Thoracic aorta (tissue), 2 donors: ENCODE results near the gene SOX1. TPM values are rescaled to one million over a fixed set of nuclear protein-coding genes. Genes with fewer than 3 reads are reported as not detected.

Experiments
- ATAC-seq: fragments of 150-250 bp; one replicate; pipeline ENCODE4 v1.8.0; 2017; ENCODE audit warnings: low read depth; ENCODE audit not compliant: insufficient number of reproducible peaks, low FRiP score
- DNase-seq: peaks from one replicate; pipeline ENCODE4 v3.0.0-alpha.2; 2020; ENCODE audit warnings: low spot score
- H3K27ac ChIP-seq, 2 donors: fragments of 200-600 bp; sonication (generic); 1 replicate in 1 of 2; 2 replicates in 1 of 2; pipeline ENCODE4 v1.5.1; 2016; ENCODE audit warnings: mild to moderate bottlenecking in 2 of 2, moderate library complexity in 2 of 2
- H3K27me3 ChIP-seq: fragments of 200-600 bp; sonication (generic); replicated peaks from 2 replicates; pipeline ENCODE4 v1.6.0; 2016; ENCODE audit warnings: mild to moderate bottlenecking; ENCODE audit not compliant: insufficient read depth
- H3K36me3 ChIP-seq: fragments of 200-600 bp; sonication (generic); one replicate; pipeline ENCODE4 v1.5.1; 2016
- H3K4me1 ChIP-seq, 2 donors: fragments of 200-600 bp; sonication (generic); 1 replicate in 1 of 2; 2 replicates in 1 of 2; pipeline versions ENCODE4 v1.5.1 to v1.6.0; 2016; ENCODE audit warnings: low read depth in 2 of 2, mild to moderate bottlenecking in 1 of 2; ENCODE audit not compliant: control insufficient read depth in 1 of 2
- H3K4me3 ChIP-seq: fragments of 200-600 bp; sonication (generic); 2 replicates; pipeline ENCODE4 v1.5.1; 2016; ENCODE audit warnings: mild to moderate bottlenecking
- H3K9me3 ChIP-seq: fragments of 200-600 bp; sonication (generic); 2 replicates; pipeline ENCODE4 v1.5.1; 2016
- total RNA-seq, 2 donors: library from RNA; depleted of rRNA; stranded (reverse); fragments of >200 nt; gene quantifications; one replicate each; pipeline versions ENCODE4 v1.1.0 to v1.2.3, GENCODE V29; 2016
- TF ChIP-seq, protein P1 (sequence below): fragments of 200-600 bp; sonication (generic); IDR thresholded peaks from one replicate; pipeline ENCODE4 v1.5.1; 2019; ENCODE audit warnings: antibody characterized with exemption

The SOX1 gene
- not detected for total RNA-seq

DNA sequence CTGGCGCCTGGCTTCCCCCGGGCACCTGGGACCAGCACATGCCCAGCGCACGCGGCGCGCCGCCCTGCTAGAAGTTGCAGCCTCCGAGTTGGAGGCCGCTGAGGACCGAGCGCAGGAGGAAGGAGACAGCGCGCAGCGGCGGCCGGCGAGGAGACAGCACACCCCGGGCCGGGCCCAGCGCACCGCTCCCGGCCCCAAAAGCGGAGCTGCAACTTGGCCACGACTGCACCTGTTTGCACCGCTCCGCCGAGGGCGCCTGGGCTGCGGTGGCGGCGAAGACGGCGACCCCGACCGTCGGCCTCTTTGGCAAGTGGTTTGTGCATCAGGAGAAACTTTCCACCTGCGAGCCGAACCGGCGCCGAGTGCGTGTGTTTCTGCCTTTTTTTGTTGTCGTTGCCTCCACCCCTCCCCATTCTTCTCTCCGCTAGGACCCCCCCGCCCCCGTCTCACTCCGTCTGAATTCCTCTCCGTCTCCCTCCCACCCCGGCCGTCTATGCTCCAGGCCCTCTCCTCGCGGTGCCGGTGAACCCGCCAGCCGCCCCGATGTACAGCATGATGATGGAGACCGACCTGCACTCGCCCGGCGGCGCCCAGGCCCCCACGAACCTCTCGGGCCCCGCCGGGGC is at the start of gene SOX1:
TSS of gene SOX1 (plus strand) at position 34 of the 626 bp plus-strand sequence. CDS start at position 544, 510 bp downstream.
- DNase-seq (no peak), ATAC-seq (no peak)
- Histone ChIP-seq H3K4me3 (peak within 1 kb of the TSS; percentile 56), H3K27ac (no peak within 1 kb of the TSS), H3K36me3 (no peaks in the 10 kb centered on the region), H3K27me3 (peaks cover 8% of the 10 kb centered on the region), H3K4me1 (peaks cover 0 to 6% of the 10 kb centered on the region in 2 donors), H3K9me3 (no peaks in the 10 kb centered on the region)
- TF ChIP-seq, protein P1, sequence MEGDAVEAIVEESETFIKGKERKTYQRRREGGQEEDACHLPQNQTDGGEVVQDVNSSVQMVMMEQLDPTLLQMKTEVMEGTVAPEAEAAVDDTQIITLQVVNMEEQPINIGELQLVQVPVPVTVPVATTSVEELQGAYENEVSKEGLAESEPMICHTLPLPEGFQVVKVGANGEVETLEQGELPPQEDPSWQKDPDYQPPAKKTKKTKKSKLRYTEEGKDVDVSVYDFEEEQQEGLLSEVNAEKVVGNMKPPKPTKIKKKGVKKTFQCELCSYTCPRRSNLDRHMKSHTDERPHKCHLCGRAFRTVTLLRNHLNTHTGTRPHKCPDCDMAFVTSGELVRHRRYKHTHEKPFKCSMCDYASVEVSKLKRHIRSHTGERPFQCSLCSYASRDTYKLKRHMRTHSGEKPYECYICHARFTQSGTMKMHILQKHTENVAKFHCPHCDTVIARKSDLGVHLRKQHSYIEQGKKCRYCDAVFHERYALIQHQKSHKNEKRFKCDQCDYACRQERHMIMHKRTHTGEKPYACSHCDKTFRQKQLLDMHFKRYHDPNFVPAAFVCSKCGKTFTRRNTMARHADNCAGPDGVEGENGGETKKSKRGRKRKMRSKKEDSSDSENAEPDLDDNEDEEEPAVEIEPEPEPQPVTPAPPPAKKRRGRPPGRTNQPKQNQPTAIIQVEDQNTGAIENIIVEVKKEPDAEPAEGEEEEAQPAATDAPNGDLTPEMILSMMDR = no peak

DNA sequence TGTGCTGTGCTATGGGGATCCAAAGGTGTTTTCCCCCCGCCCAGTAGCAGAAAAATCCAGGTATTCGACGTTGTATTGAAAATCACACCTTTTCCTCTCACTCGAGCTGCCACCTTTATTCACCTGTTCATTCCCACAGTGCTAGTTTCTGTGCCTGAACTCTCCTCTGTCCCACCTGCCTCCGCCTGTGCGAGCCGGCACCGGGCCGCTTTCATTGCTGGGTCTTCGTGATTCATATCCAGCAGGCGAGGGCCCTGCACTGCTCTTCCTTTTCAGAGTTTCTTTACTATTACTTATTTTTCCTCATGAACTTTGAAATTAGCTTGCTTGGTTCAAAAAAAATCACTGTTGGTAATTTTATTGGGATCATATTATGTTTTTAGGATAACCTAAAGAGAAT is 42.4 kb upstream of the SOX1 start:
- Histone ChIP-seq H3K4me3 (no peak overlapping the region), H3K36me3 (no peaks in the 10 kb centered on the region), H3K9me3 (peaks cover 9% of the 10 kb centered on the region), H3K27me3 (no peaks in the 10 kb centered on the region), H3K4me1 (no peaks in the 10 kb centered on the region), H3K27ac (no peak overlapping the region)
- TF ChIP-seq, protein P1 = no peak
- ATAC-seq = no peak
- DNase-seq = no peak

DNA sequence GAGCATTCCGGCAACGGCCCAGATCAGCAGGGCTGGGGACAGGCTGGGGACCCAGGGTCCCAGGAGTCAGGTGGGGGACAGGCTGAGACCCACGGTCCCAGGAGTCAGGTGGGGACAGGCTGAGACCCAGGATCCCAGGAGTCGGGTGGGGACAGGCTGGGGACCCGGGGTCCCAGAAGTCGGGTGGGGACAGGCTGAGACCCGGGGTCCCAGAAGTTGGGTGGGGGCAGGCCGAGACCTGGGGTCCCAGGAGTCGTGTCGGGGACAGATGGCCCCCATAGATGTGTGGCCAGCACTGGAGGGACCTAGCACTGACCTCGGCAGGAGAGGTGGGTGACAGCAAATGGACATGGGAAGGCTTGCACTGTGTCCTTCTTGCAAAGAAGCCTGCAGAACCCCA is 39.7 kb upstream of the SOX1 start:
- Histone ChIP-seq H3K27me3 (no peaks in the 10 kb centered on the region), H3K4me1 (no peaks in the 10 kb centered on the region), H3K36me3 (no peaks in the 10 kb centered on the region), H3K4me3 (no peak overlapping the region), H3K27ac (no peak overlapping the region), H3K9me3 (no peaks in the 10 kb centered on the region)
- TF ChIP-seq, protein P1 = no peak
- DNase-seq (no peak), ATAC-seq (no peak)

DNA sequence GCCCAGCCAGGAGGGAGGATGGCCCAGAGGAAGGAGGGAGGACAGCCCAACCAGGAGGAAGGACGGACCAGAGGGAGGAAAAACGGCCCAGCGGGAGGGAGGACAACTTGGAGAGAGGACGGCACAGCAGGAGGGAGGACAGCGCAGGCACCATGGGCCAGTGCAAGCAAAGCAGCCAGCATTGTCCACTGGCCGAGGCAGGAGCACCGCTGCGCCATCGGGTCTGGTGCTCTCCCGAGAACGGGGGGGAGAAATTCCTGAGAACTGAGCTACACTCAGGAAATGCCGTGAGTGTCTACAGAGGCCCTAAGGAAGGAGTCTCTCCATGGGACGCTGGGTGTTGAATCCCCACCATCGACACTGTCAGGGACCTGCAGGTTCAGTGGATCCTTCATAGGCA is 38.5 kb upstream of the SOX1 start:
- Histone ChIP-seq H3K36me3 (no peaks in the 10 kb centered on the region), H3K27ac (no peak overlapping the region), H3K27me3 (no peaks in the 10 kb centered on the region), H3K4me1 (no peaks in the 10 kb centered on the region), H3K9me3 (no peaks in the 10 kb centered on the region), H3K4me3 (no peak overlapping the region)
- no peak for DNase-seq
- TF ChIP-seq, protein P1 = no peak
- ATAC-seq = no peak

DNA sequence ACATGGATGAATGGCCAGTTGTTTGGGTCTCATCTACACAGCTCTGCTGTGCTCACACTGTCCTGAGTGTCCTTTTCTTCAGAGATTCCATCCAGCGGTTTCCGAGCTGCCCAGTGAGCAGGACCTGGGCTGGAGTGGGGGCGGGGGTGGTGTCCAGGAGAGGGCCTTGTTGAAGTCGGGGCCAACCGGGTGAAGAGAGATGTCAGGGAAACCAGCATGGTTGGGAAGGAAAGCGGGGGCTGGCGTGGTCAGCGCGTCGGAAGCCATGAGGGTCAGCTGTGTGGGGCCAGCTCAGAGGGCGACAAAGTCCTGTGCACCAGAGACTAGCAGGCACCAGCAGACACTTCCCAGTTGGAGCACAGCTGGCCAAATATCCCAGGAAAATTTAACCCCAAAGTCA is 37.8 kb upstream of the SOX1 start:
- no peak for ATAC-seq
- Histone ChIP-seq H3K9me3 (no peaks in the 10 kb centered on the region), H3K27ac (no peak overlapping the region), H3K4me3 (no peak overlapping the region), H3K36me3 (no peaks in the 10 kb centered on the region), H3K4me1 (no peaks in the 10 kb centered on the region), H3K27me3 (no peaks in the 10 kb centered on the region)
- TF ChIP-seq, protein P1 = no peak
- no peak for DNase-seq
